NCI-H2107 (cell line): Measurements from ENCODE around the gene TOMM6.
"Not testable (repeated sequence)": the region's sequence is repeated elsewhere in the genome, so short reads cannot be mapped to it uniquely, and the experiment has no call there.

Experiments
- DNase-seq: peaks from one replicate; lab custom pipeline; 2025; lab: John Stamatoyannopoulos, UW

The TOMM6 gene

GRCh38 chr6:41763470-41763869 is 24.0 kb upstream of the TOMM6 start:
- DNase-seq, result no peak

GRCh38 chr6:41766043-41766664 is 21.3 kb upstream of the TOMM6 start:
- DNase-seq, result not testable (repeated sequence)

GRCh38 chr6:41767112-41767833 is 20.2 kb upstream of the TOMM6 start:
- DNase-seq, result no peak

GRCh38 chr6:41768545-41769308 is 18.8 kb upstream of the TOMM6 start:
- DNase-seq, result no peak

- no peak for DNase-seq
Measured at GRCh38 chr6:41769376-41769775, 18.1 kb upstream of the TOMM6 start.

- no peak for DNase-seq
Measured at GRCh38 chr6:41770381-41771057, 17.0 kb upstream of the TOMM6 start.

- DNase-seq, result no peak
Measured at GRCh38 chr6:41771058-41771983, 16.2 kb upstream of the TOMM6 start.

GRCh38 chr6:41774841-41775240 is 12.7 kb upstream of the TOMM6 start:
- no peak for DNase-seq

GRCh38 chr6:41775293-41775882 is 12.1 kb upstream of the TOMM6 start:
- no peak for DNase-seq

GRCh38 chr6:41777551-41778285 is 9.8 kb upstream of the TOMM6 start:
- no peak for DNase-seq

- no peak for DNase-seq
Measured at GRCh38 chr6:41778895-41779294, 8.6 kb upstream of the TOMM6 start.

GRCh38 chr6:41779336-41779735 is 8.2 kb upstream of the TOMM6 start:
- DNase-seq, result no peak

GRCh38 chr6:41779788-41780550 is 7.5 kb upstream of the TOMM6 start, which contains the start of gene FRS3:
FRS3 (minus strand) TSS chr6:41779900; CDS start chr6:41776987, 2,913 bp downstream.
- DNase-seq, result peak; percentile 67

GRCh38 chr6:41780551-41781365 is 6.7 kb upstream of the TOMM6 start, which contains the start of gene PRICKLE4:
PRICKLE4 (plus strand) TSS chr6:41780782; CDS start chr6:41783474, 2,692 bp downstream.
- DNase-seq, result no peak

- DNase-seq, result no peak
Measured at GRCh38 chr6:41781366-41781730, 6.1 kb upstream of the TOMM6 start.

GRCh38 chr6:41783106-41783780 is 4.3 kb upstream of the TOMM6 start:
- no peak for DNase-seq

GRCh38 chr6:41784581-41785171 is 2.8 kb upstream of the TOMM6 start:
- no peak for DNase-seq
